Stimulated activated CD8-positive, alpha-beta memory T cell treated with anti-CD3 and anti-CD28 coated beads, Interleukin-7, amount 100 ng/mL, for 48 hours (primary cell): ENCODE results near the gene MAP3K21.

Source experiments
- DNase-seq, 2 donors: peaks; one replicate each; pipeline ENCODE4 v3.0.0-alpha.2; 2020; ENCODE audit warnings: low read depth in 1 of 2; ENCODE audit errors: extremely low read depth in 1 of 2

Gene MAP3K21

GRCh38 chr1:233357595-233358397 is 30.3 kb downstream of the MAP3K21 start:
- no peak for DNase-seq

GRCh38 chr1:233359431-233359830 is 31.9 kb downstream of the MAP3K21 start:
- DNase-seq: no peak

DNA sequence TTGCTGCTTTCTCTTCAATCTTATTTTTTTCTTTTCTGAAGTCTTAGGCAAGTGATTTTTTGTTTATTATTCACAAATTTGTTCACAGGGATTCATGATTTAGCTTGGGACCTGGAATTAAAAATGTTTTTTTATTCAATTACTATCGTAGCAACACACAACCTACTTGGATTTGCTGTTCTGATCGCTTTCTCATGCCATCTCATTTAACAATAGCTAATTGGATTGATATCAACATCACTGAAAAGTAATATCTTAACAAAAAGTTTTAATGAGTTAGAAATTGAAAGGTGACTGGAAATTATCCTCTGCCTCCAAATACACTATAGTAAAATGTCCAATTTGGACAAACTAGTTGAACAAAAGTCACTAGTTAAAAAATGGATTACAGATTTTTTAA is 32.4 kb downstream of the MAP3K21 start:
- DNase-seq: no peak

GRCh38 chr1:233360525-233361102 is 33.1 kb downstream of the MAP3K21 start:
- no peak for DNase-seq

DNA sequence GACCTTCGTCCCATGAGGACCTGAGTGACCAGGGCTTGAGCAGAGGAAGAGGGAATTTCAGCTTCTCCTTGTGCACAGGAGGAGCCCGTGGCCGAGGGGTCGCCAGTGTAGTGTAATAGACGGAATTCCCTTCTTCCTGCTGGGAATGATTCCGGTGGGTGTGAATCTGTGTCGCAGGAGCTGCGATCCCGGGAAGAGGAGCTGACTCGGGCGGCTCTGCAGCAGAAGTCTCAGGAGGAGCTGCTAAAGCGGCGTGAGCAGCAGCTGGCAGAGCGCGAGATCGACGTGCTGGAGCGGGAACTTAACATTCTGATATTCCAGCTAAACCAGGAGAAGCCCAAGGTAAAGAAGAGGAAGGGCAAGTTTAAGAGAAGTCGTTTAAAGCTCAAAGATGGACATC is 34.4 kb downstream of the MAP3K21 start:
- DNase-seq: no peak

DNA sequence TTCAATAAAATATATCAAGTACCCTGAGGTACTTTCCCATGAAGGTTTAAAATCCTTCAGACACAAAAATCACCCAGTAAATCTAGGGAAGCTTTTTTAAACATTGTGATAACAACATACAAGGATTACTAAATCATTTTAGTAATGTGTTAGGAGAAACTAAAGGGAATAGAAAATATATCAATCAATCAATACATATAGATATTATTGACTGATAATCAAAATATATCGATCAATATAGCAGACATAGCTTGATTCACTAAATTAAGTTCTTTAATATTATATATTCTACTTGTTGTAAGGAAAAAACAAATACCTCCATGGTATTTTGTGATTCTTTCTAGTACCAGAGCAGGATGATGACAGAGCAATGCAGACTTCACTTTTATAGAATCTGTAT is 35.2 kb downstream of the MAP3K21 start:
- DNase-seq: no peak

DNA sequence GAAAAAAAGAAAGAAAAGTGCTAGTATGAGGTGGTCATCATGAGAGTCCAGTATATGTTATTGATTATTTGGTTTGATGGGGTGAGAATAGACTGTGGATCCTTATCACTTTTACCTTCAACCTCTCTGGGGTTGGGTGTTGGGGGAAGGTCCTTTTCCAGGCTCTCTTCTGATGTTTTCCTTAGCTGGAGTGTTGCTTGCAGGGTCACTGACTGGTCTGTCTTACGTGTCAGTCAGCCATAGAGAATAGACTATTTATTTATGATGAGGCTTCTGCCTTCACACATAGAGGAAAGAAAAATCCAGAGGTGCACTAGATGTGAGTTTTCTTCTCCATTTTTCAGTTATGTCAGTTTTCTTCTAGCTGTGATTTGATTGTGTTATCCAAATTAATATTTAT is 36.5 kb downstream of the MAP3K21 start:
- no peak for DNase-seq

DNA sequence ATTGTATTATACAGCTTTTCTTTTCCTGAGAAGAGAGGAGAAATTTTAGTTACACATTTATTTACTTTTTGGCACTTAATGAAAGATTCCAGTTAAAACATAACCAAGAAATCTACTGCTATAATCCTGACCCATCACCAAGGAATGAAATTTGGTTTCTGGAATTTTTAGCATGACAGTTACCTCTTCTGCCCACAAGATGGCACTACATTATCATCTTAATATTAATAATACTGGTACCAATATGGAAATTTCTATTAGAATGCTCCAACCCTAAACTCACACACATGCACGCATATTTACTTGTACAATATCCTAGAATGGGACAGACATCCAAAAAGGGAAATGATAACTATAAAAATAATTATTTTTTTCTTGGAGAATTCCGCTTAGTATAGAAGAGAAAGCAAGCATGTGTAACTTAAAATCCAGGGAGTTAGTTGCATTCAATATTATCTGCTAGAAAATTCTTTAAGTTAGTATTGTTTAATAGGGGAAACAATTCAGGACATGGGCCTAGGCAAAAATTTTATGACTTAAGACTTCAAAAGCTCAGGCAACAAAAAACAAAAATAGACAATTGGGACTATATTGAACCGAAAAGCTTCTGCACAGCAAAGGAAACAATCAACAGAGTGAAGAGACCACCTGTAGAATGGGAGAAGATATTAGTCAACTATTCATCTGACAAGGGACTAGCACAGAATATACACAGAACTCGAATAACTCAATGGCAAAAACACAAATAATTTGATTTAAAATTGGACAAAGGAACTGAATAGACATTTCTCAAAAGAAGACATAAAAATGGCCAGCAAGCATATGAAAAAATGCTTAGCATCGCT is 37.4 kb downstream of the MAP3K21 start:
- no peak for DNase-seq

GRCh38 chr1:233366575-233366974 is 39.1 kb downstream of the MAP3K21 start:
- DNase-seq: no peak

- DNase-seq: no peak
Measured at GRCh38 chr1:233367057-233367803, 39.7 kb downstream of the MAP3K21 start.

DNA sequence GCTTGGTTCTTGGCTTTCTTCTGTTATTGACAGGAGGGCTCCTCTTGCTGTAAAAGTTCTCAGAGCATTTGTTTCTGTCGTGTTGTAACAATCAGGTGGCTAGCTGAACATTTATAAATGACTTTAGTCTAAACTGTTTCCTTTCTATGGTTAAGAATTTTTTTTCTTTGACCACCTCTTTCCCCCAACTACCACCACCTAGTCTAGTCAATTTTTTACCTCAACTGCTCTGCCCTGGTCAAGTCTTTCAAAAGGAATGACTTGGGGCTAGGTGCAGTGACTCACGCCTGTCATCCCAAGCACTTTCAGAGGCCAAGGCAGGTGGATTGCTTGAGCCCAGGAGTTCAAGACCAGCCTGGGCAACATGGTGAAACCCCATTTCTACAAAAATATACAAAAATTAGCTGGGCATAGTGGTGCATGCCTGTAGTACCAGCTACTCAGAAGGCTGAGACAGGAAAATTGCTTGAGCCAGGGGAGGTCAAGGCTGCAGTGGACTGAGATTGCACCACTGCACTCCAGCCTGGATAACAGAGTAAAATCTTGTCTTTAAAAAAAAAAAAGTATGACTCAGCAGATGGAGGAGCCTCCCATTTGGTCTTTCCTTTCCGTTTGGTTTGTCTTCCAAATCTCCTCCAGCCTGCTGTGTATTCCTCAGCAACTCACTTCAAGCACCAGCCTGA is 40.7 kb downstream of the MAP3K21 start:
- no peak for DNase-seq

- DNase-seq: no peak
Measured at GRCh38 chr1:233368789-233369130, 41.2 kb downstream of the MAP3K21 start.

GRCh38 chr1:233372218-233373120 is 44.9 kb downstream of the MAP3K21 start:
- DNase-seq: no peak

GRCh38 chr1:233373226-233373625 is 45.7 kb downstream of the MAP3K21 start:
- DNase-seq: no peak

DNA sequence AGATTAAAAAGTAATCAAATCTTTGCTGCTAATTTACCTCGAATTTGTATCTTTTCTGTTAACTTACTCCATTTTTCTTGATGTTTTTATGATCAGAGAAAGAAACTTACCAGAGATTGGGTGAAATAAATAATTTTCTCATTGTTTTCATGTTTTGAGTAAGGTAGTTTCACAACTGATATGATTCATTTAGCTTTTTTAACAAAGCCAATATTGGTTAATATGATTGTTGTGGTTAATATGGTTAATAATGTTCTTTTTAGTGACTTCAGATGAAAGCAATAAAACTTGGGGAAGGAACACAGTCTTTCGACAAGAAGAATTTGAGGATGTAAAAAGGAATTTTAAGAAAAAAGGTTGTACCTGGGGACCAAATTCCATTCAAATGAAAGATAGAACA is 48.1 kb downstream of the MAP3K21 start:
- no peak for DNase-seq

DNA sequence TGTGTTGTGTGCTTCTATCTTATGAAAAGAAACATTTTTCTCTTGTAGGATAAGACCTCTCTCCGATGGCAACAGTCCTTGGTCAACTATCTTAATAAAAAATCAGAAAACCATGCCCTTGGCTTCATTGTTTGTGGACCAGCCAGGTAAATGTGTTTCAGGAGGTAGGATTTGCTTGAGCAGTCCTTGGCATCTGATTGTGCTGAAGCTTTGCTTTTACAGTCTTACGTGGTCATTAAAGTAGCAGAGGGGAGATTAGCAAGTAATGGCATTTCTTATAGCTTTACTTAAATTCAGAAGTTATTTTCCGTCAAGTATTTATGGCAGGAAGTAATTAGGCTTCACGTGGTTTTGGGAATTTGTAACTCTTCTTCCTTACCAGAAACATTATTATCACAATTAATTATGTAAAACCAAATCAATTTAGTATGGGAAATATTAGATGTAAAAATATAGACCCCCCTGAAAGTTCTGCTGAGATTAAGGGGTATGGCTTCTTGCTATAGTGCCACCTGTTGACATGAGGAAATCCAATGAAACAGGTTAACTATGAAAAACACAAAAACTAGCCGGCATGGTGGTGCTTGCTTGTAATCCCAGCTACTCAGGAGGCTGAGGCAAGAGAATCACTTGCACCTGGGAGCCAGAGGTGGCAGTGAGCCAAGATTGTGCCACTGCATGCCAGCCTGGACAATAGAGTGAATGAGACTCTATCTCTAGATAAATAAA is 49.0 kb downstream of the MAP3K21 start:
- DNase-seq: no peak

GRCh38 chr1:233379869-233380438 is 52.4 kb downstream of the MAP3K21 start:
- DNase-seq: no peak

- no peak for DNase-seq
Measured at GRCh38 chr1:233381806-233382205, 54.3 kb downstream of the MAP3K21 start.

GRCh38 chr1:233383984-233384383 is 56.5 kb downstream of the MAP3K21 start:
- no peak for DNase-seq
